IMR-90 (cell line): Measurements from ENCODE around the gene CFAP251. TPM values are rescaled to one million over a fixed set of nuclear protein-coding genes. Genes with fewer than 3 reads are reported as not detected.

Source experiments
- ATAC-seq: fragments of 200-7000 bp; cut with Tn5 transposase; 2 replicates; pipeline ENCODE4 v1.9.1; 2020; ENCODE audit warnings: low read depth, mild to moderate bottlenecking, moderate library complexity
- BruUV-seq: library from RNA; stranded (reverse); fragments of 400-500 nt; replicated peaks from 2 replicates; lab custom pipeline; 2021; lab: Mats Ljungman, UMichigan
- CTCF ChIA-PET: fragments of 300-600 bp; formaldehyde crosslinking; extraction: SDS; loops from one replicate; lab custom pipeline; 2021; ENCODE audit warnings: antibody characterized with exemption; lab: Yijun Ruan, JAX
- POLR2A ChIA-PET: fragments of 300-600 bp; sonication (Branson Sonifier 250); formaldehyde crosslinking; loops from one replicate; lab custom pipeline; 2022; ENCODE audit warnings: antibody characterized with exemption; ENCODE audit not compliant: unreplicated experiment; lab: Charles Lee
- DNase-seq: peaks from one replicate; pipeline ENCODE4 v3.0.0; 2013
- H2AFZ ChIP-seq: replicated peaks from 2 replicates; pipeline ENCODE3; 2013; ENCODE audit warnings: low read length, mild to moderate bottlenecking; ENCODE audit not compliant: poor library complexity
- H2AK5ac ChIP-seq: 2 replicates; pipeline ENCODE4 v1.6.1; 2013; ENCODE audit warnings: low read depth, low read length, inconsistent platforms
- H2AK9ac ChIP-seq: replicated peaks from 2 replicates; pipeline ENCODE3; 2013; ENCODE audit warnings: mild to moderate bottlenecking, low read depth, low read length, moderate library complexity; ENCODE audit not compliant: poor library complexity
- H2BK120ac ChIP-seq: 2 replicates; pipeline ENCODE4 v1.6.1; 2013; ENCODE audit warnings: low read depth, low read length, inconsistent platforms
- H2BK15ac ChIP-seq: 3 replicates; pipeline ENCODE4 v1.6.1; 2013; ENCODE audit warnings: low read depth, low read length, inconsistent platforms
- H2BK20ac ChIP-seq: 2 replicates; pipeline ENCODE4 v1.6.1; 2013; ENCODE audit warnings: low read depth, mild to moderate bottlenecking, inconsistent platforms, low read length, moderate library complexity
- H2BK5ac ChIP-seq: 2 replicates; pipeline ENCODE4 v1.6.1; 2013; ENCODE audit warnings: mild to moderate bottlenecking, low read depth, low read length, inconsistent platforms; ENCODE audit not compliant: poor library complexity, severe bottlenecking
- H3K14ac ChIP-seq: replicated peaks from 2 replicates; pipeline ENCODE4 v1.6.1; 2013; ENCODE audit warnings: low read depth, low read length, inconsistent platforms
- H3K18ac ChIP-seq: 2 replicates; pipeline ENCODE4 v1.6.1; 2013; ENCODE audit warnings: low read depth, low read length, control low read depth
- H3K23ac ChIP-seq: 2 replicates; pipeline ENCODE4 v1.6.1; 2013; ENCODE audit warnings: low read depth, low read length, inconsistent platforms
- H3K27ac ChIP-seq: 2 replicates; pipeline ENCODE4 v1.5.1; 2013; ENCODE audit warnings: mild to moderate bottlenecking, control low read depth, low read length; ENCODE audit not compliant: insufficient read depth
- H3K27me3 ChIP-seq: 2 replicates; pipeline ENCODE4 v1.6.1; 2013; ENCODE audit warnings: low read length; ENCODE audit not compliant: control insufficient read depth, insufficient read depth
- H3K36me3 ChIP-seq: 2 replicates; pipeline ENCODE4 v1.6.1; 2013; ENCODE audit warnings: low read length, mixed read lengths; ENCODE audit not compliant: control insufficient read depth, insufficient read depth
- H3K4ac ChIP-seq: 2 replicates; pipeline ENCODE4 v1.6.1; 2013; ENCODE audit warnings: low read depth, low read length, inconsistent platforms
- H3K4me1 ChIP-seq: 2 replicates; pipeline ENCODE4 v1.6.1; 2013; ENCODE audit warnings: low read length, mixed read lengths; ENCODE audit not compliant: control insufficient read depth, insufficient read depth
- H3K4me2 ChIP-seq: 2 replicates; pipeline ENCODE4 v1.6.1; 2013; ENCODE audit warnings: low read depth, mild to moderate bottlenecking, control low read depth, low read length, moderate library complexity
- H3K4me3 ChIP-seq: 2 replicates; pipeline ENCODE4 v1.5.1; 2013; ENCODE audit warnings: low read depth, mild to moderate bottlenecking, control low read depth, low read length, moderate library complexity; ENCODE audit not compliant: insufficient read depth
- H3K56ac ChIP-seq: 2 replicates; pipeline ENCODE4 v1.6.1; 2013; ENCODE audit warnings: low read length, inconsistent platforms; ENCODE audit not compliant: insufficient read depth; ENCODE audit errors: extremely low read depth
- H3K79me1 ChIP-seq, 2 experiments: 2 replicates each; pipeline ENCODE4 v1.6.1; 2013; ENCODE audit warnings: low read length in 2 of 2, inconsistent platforms in 1 of 2, low read depth in 1 of 2
- H3K9ac ChIP-seq: 2 replicates; pipeline ENCODE4 v1.6.1; 2013; ENCODE audit warnings: low read depth, low read length, control low read depth
- H3K9me1 ChIP-seq: 2 replicates; pipeline ENCODE4 v1.6.1; 2013; ENCODE audit warnings: low read length, inconsistent platforms; ENCODE audit not compliant: insufficient read depth
- H3K9me3 ChIP-seq: 2 replicates; pipeline ENCODE4 v1.6.1; 2013; ENCODE audit warnings: low read length; ENCODE audit not compliant: control insufficient read depth, insufficient read depth
- H4K20me1 ChIP-seq: 2 replicates; pipeline ENCODE4 v1.6.1; 2013; ENCODE audit warnings: low read length, inconsistent platforms; ENCODE audit not compliant: insufficient read depth
- H4K5ac ChIP-seq: 2 replicates; pipeline ENCODE4 v1.6.1; 2013; ENCODE audit warnings: mild to moderate bottlenecking, low read depth, low read length, control low read depth
- H4K8ac ChIP-seq, 2 experiments: 2 replicates each; pipeline ENCODE4 v1.6.1; 2013; ENCODE audit warnings: low read depth in 2 of 2, low read length in 2 of 2, control low read depth in 1 of 2, inconsistent platforms in 1 of 2
- H4K91ac ChIP-seq: 2 replicates; pipeline ENCODE4 v1.6.1; 2013; ENCODE audit warnings: low read depth, low read length, inconsistent platforms; ENCODE audit not compliant: insufficient read depth
- MAFK ChIP-seq: IDR thresholded peaks from 2 replicates; pipeline ENCODE4 v1.6.1; 2012; ENCODE audit warnings: low read depth, low read length, improper control_type of control experiment
- MAZ ChIP-seq: IDR thresholded peaks from 2 replicates; pipeline ENCODE4 v1.6.1; 2012; ENCODE audit warnings: low read depth, mild to moderate bottlenecking, low read length, improper control_type of control experiment, moderate library complexity, borderline replicate concordance
- NFE2L2 ChIP-seq: fragments of 150-350 bp; IDR thresholded peaks from 2 replicates; pipeline ENCODE4 v1.6.1; 2016; ENCODE audit warnings: low read depth, mild to moderate bottlenecking, low read length
- RFX5 ChIP-seq: IDR thresholded peaks from 2 replicates; pipeline ENCODE4 v1.8.0; 2012; ENCODE audit warnings: low read depth, mild to moderate bottlenecking, low read length, moderate library complexity
- WGBS, 2 experiments: methylation state at CpG; one replicate each; pipeline versions ENCODE4 v1.1.5 to v1.1.7; 2013; ENCODE audit warnings: missing lambda C conversion rate in 2 of 2; ENCODE audit not compliant: insufficient read length in 1 of 2; ENCODE audit errors: extremely low coverage in 2 of 2; 5-methylcytosine and 5-hydroxymethylcytosine counted together
- dilution Hi-C: fragments of 300-500 bp; cut with HindIII; formaldehyde crosslinking; loops from one replicate; pipeline ENCODE4 v1.14.3; 2018; ENCODE audit warnings: low sequenced_read_pairs; ENCODE audit not compliant: unreplicated experiment
- in situ Hi-C: fragments of 300-500 bp; cut with MboI; formaldehyde crosslinking; loops from 3 replicates; pipeline ENCODE4 v1.14.3; 2019; ENCODE audit warnings: low sequenced_read_pairs, inconsistent platforms, mixed read lengths
- intact Hi-C: fragments of 100-400 bp; cut with micrococcal nuclease; formaldehyde crosslinking; loops from 2 replicates; pipeline ENCODE4 v1.10.0; 2022
- polyA plus RNA-seq, 3 experiments: library from polyadenylated mRNA; depleted of rRNA; stranded (reverse); fragments of >200 nt; gene quantifications; 2 replicates each; pipeline ENCODE4 v1.2.3, GENCODE V29; 2012; ENCODE audit warnings: low replicate concordance in 1 of 3
- total RNA-seq: library from RNA; depleted of rRNA; stranded (reverse); fragments of >200 nt; gene quantifications from 2 replicates; pipeline ENCODE4 v1.2.3, GENCODE V29; 2012
- TF ChIP-seq, protein P1 (sequence below): fragments of 150-350 bp; IDR thresholded peaks from 2 replicates; pipeline ENCODE4 v1.6.1; 2017; ENCODE audit warnings: mild to moderate bottlenecking, antibody characterized with exemption, low read length, low read depth
- TF ChIP-seq, protein P2 (sequence below): fragments of 150-350 bp; IDR thresholded peaks from 2 replicates; pipeline ENCODE4 v1.6.1; 2016; ENCODE audit warnings: low read depth, mild to moderate bottlenecking, low read length, moderate library complexity, borderline replicate concordance
- TF ChIP-seq, protein P3 (sequence below): conservative IDR thresholded peaks from 2 replicates; pipeline ENCODE4 v1.5.1; 2012; ENCODE audit warnings: mild to moderate bottlenecking, low read depth, low read length, improper control_type of control experiment

The CFAP251 gene
- total and polyA plus RNA-seq, 2 of the 4 experiments (the other 2 are of a cell fraction) = 7.8 to 9.1 TPM

DNA sequence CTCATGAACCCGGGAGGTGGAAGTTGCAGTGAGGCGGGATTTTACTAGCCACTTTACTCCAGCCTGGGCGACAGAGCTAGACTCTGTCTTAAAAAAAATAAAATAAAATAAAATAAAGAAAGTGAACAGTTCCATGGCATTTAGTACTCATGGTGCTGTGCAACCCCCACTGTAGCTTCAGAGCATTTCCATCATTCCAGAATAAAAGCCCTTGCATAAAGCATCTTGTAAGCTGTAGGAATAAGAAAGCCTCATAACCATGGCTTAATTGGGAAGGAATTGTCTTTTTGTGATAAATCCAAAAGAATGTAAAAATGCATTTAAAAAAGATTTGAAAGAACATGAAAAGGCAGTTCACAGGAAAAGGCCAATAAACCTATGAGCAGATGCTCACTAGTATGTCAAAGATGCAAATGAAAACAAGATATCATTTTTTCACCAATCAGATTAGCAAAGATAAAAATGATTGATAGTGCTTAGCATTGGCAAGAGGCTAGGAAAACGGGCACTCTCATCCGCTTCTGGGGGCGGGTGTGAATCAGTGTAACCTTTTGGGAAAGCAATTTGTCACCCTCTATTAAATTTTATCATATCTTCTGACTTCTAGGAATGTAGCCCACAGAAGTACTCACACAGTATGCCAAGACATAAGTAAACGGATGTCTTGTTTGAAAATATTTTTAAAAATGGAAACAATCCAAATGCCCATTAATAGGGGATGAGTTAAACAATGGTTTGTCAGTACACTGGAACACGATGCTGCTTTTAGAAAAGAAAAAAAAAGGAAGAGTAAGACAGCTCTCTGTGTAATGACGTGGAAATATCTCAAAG is 46.6 kb downstream of the CFAP251 start:
- intact Hi-C loops = no loop called here
- H4K8ac ChIP-seq = no peak overlapping the region
- peaks cover 0 to 5% of the 10 kb centered on the region in 2 experiments; a peak in 1 of 4 replicates for H3K79me1 ChIP-seq
- no peak overlapping the region for H3K4me3 ChIP-seq
- no peak overlapping the region for H4K5ac ChIP-seq
- no CpG with 5 or more reads among the region's 9 CpGs for WGBS, 2 experiments
- in situ Hi-C loops = no loop called here
- H3K23ac ChIP-seq = no peak overlapping the region
- H2AK5ac ChIP-seq = no peak overlapping the region
- peaks cover 22% of the 10 kb centered on the region; the same call in 1 of the 2 replicates for H3K36me3 ChIP-seq
- no peaks in the 10 kb centered on the region for H3K9me3 ChIP-seq
- H2AFZ ChIP-seq = no peak overlapping the region
- ChIA-PET POLR2A (interaction anchor here (0.6 kb wide), 1 partner anchor 237 kb away, joined by 6 read pairs; no protein-coding TSS in a partner anchor), CTCF (no interaction called here)
- no peak overlapping the region for H4K91ac ChIP-seq
- H4K20me1 ChIP-seq = no peaks in the 10 kb centered on the region
- dilution Hi-C loops = no loop called here
- H3K56ac ChIP-seq = no peak overlapping the region
- TF ChIP-seq, protein P1, sequence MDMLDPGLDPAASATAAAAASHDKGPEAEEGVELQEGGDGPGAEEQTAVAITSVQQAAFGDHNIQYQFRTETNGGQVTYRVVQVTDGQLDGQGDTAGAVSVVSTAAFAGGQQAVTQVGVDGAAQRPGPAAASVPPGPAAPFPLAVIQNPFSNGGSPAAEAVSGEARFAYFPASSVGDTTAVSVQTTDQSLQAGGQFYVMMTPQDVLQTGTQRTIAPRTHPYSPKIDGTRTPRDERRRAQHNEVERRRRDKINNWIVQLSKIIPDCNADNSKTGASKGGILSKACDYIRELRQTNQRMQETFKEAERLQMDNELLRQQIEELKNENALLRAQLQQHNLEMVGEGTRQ = no peak
- TF ChIP-seq RFX5 (no peak), MAFK (no peak), MAZ (no peak), NFE2L2 (no peak)
- TF ChIP-seq, protein P2, sequence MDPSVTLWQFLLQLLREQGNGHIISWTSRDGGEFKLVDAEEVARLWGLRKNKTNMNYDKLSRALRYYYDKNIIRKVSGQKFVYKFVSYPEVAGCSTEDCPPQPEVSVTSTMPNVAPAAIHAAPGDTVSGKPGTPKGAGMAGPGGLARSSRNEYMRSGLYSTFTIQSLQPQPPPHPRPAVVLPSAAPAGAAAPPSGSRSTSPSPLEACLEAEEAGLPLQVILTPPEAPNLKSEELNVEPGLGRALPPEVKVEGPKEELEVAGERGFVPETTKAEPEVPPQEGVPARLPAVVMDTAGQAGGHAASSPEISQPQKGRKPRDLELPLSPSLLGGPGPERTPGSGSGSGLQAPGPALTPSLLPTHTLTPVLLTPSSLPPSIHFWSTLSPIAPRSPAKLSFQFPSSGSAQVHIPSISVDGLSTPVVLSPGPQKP = no peak
- TF ChIP-seq, protein P3, sequence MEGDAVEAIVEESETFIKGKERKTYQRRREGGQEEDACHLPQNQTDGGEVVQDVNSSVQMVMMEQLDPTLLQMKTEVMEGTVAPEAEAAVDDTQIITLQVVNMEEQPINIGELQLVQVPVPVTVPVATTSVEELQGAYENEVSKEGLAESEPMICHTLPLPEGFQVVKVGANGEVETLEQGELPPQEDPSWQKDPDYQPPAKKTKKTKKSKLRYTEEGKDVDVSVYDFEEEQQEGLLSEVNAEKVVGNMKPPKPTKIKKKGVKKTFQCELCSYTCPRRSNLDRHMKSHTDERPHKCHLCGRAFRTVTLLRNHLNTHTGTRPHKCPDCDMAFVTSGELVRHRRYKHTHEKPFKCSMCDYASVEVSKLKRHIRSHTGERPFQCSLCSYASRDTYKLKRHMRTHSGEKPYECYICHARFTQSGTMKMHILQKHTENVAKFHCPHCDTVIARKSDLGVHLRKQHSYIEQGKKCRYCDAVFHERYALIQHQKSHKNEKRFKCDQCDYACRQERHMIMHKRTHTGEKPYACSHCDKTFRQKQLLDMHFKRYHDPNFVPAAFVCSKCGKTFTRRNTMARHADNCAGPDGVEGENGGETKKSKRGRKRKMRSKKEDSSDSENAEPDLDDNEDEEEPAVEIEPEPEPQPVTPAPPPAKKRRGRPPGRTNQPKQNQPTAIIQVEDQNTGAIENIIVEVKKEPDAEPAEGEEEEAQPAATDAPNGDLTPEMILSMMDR = no peak
- peak overlapping the region; percentile 6; the same call in 1 of the 2 replicates for H3K4me2 ChIP-seq
- H3K9me1 ChIP-seq = peaks cover 9% of the 10 kb centered on the region
- peaks cover 4% of the 10 kb centered on the region for H3K4me1 ChIP-seq
- H3K4ac ChIP-seq = no peak overlapping the region
- no peak overlapping the region for H2BK20ac ChIP-seq
- H3K9ac ChIP-seq = no peak overlapping the region
- ATAC-seq (peak; percentile 67), DNase-seq (peak; percentile 61)
- no peak overlapping the region for H2BK15ac ChIP-seq
- no peaks in the 10 kb centered on the region for H3K27me3 ChIP-seq
- H2BK5ac ChIP-seq = no peak overlapping the region
- H3K14ac ChIP-seq = no peak overlapping the region
- H3K18ac ChIP-seq = no peak overlapping the region
- BruUV-seq = no TSS peak
- no peak overlapping the region for H2AK9ac ChIP-seq
- H2BK120ac ChIP-seq = no peak overlapping the region
- no peak overlapping the region for H3K27ac ChIP-seq
